Fibroblast of villous mesenchyme (primary cell): ENCODE results near the gene RETN. TPM values are rescaled to one million over a fixed set of nuclear protein-coding genes. Genes with fewer than 3 reads are reported as not detected.
"Not testable (repeated sequence)": the region's sequence is repeated elsewhere in the genome, so short reads cannot be mapped to it uniquely, and the experiment has no call there.

Source experiments
- DNase-seq: peaks from one replicate; pipeline ENCODE4 v3.0.0-alpha.2; 2010; ENCODE audit warnings: low read depth
- H3K4me3 ChIP-seq: 2 replicates; pipeline ENCODE4 v1.5.1; 2011; ENCODE audit warnings: low read depth, mild to moderate bottlenecking, low read length
- total RNA-seq: library from RNA; depleted of rRNA; stranded (reverse); fragments of >200 nt; gene quantifications from 2 replicates; pipeline ENCODE4 v1.2.3, GENCODE V29; 2012
- TF ChIP-seq, protein P1 (sequence below): IDR thresholded peaks from 2 replicates; pipeline ENCODE4 v1.5.1; 2012; ENCODE audit warnings: low read depth, mild to moderate bottlenecking, low read length; ENCODE audit not compliant: insufficient read depth

The RETN gene
- total RNA-seq, 1 donor = not detected

DNA sequence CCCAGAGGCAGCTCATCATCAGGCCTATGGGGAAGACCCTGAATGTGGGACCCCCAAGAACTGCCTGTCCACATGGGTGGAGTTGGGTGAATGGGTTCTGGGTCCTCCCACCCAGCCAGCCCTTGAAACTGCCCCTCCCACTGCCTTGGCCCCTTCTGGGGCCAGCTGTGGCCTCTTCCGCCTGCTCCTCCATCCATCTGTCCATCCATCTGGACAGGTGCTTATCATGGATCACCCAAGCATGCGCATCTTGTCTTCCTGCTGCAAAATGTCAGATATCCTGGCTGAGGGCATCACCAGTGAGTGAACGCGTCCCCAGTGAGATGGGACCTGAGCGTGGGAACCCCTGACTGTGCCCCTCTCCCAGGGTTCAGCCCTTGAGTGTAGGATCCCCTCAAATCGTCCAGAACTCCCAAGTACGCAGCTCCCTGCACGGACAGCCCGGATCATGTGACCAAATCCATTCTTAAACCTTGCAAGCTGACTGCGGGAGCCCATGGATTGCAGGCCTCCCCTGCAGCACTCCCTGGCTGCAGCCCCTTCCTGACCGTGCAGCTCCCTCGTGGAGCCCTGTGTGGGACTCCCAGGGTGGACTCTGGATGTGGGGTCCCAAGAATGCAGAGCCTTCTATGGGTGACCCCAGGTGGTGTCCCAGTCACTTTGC, 29.9 kb upstream of the RETN start:
- TF ChIP-seq, protein P1, sequence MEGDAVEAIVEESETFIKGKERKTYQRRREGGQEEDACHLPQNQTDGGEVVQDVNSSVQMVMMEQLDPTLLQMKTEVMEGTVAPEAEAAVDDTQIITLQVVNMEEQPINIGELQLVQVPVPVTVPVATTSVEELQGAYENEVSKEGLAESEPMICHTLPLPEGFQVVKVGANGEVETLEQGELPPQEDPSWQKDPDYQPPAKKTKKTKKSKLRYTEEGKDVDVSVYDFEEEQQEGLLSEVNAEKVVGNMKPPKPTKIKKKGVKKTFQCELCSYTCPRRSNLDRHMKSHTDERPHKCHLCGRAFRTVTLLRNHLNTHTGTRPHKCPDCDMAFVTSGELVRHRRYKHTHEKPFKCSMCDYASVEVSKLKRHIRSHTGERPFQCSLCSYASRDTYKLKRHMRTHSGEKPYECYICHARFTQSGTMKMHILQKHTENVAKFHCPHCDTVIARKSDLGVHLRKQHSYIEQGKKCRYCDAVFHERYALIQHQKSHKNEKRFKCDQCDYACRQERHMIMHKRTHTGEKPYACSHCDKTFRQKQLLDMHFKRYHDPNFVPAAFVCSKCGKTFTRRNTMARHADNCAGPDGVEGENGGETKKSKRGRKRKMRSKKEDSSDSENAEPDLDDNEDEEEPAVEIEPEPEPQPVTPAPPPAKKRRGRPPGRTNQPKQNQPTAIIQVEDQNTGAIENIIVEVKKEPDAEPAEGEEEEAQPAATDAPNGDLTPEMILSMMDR = no peak
- DNase-seq = no peak
- H3K4me3 ChIP-seq = no peak overlapping the region

DNA sequence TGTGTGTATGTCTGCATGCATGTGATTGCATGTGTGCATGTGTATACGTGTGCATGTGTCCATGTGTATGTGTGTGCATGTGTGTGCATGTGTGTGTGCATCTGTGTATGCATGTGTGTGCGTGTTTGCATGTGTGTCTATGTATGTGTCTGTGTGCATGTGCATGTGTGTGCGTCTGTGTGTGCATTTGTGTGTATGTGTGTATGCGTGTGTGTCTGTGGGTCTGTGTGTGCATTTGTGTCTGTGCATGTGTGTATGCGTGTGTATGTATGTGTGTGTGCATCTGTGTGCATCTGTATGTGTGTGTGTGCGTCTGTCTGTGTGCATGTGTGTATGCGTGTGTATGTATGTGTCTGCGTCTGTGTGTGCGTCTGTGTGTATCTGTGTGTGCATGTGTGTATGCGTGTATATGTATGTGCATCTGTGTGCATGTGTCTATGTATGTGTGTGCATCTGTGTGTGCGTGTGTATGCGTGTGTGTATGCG, 28.9 kb upstream of the RETN start:
- no peak for DNase-seq
- TF ChIP-seq, protein P1 = no peak

DNA sequence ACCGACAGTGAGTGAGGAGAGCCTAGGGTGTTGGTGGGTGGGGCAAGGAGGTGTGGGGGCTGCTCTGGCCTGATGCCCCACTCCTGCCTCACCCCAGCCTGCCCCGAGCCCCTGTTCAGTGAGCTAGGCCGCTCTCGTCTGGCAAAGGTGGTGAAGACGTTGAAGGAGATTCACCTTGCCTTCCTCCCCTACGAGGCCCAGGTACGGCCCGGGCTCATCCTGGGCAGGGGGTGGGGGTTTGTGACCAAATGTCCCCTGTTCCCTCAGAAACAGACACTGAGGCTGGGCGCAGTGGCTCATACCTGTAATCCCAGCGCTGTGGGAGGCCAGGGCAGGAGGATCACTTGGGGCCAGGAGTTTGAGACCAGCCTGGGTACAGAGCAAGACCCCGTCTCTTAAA, 28.0 kb upstream of the RETN start:
- TF ChIP-seq, protein P1 = no peak
- DNase-seq = no peak
- no peak overlapping the region for H3K4me3 ChIP-seq

More for the DNA sequence above, 28.9 kb upstream of the RETN start:
- H3K4me3 ChIP-seq = no peak overlapping the region

DNA sequence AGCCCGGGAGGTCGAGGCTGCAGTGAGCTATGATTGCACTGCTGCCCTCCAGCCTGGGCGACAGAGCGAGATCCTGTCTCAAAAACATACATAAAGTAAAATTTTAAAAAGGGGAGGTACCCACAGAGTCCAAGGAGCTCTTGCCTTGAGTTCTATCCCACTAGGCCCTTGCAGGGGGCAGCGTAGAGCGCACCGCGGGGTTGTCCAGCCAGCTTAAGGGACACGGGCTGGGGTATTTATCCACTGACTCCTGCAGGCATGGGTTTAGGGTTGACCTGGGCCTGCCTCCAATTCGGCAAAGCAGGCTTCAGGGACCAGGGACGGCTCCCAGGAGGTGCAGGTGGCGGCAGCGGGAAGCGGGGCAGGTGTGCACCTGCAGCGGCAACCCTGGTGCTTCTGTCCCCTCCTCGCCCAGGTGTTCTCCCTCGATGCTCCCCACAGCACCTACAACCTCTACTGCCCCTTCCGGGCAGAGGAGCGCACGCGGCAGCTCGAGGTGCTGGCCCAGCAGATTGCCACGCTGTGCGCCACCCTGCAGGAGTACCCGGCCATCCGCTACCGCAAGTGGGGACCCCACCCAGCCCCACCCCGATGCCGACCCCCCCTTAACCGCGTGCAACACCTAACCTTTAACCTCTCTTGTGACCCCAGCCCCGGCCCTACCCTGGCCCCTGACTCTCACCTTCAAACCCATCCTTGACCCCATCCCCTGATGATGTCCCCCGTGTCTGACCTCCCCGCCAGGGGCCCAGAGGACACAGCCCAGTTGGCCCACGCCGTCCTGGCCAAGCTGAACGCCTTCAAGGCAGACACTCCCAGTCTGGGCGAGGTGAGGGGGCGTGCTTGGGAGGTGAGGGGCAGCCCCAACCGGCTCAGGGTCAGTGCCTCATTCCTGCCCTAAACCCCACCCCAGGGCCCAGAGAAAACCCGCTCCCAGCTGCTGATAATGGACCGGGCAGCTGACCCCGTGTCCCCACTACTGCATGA, 27.3 kb upstream of the RETN start:
- DNase-seq = no peak
- TF ChIP-seq, protein P1 = no peak

DNA sequence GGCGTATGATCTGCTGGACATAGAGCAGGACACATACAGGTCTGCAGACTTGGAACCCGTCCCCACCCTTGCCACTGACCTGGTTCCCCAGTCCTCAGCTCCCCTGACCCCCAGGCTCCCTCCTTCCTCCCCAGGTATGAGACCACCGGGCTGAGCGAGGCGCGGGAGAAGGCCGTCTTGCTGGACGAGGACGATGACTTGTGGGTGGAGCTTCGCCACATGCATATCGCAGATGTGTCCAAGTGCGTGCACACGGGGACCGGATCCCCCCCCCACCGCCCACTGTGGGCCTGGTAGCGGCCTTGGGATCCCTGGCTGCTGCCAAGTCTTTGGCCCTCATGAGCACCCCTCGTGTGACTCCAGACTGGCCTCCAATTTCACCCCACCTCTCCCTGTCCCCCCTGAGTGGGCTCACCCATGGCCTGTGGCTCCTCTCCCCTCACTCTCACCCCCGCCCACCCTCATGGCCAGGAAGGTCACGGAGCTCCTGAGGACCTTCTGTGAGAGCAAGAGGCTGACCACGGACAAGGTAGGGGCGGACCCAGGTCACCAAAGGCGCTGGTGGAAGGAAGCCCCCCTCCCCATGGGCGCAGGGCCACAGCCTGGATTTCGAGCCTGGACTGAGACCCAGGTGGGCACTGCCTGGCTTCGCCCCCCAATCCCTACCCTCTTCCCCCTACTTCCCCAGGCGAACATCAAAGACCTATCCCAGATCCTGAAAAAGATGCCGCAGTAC, 26.4 kb upstream of the RETN start:
- TF ChIP-seq, protein P1 = no peak
- DNase-seq = no peak
- H3K4me3 ChIP-seq = no peak overlapping the region

More for the DNA sequence above, 27.3 kb upstream of the RETN start:
- H3K4me3 ChIP-seq = no peak overlapping the region

DNA sequence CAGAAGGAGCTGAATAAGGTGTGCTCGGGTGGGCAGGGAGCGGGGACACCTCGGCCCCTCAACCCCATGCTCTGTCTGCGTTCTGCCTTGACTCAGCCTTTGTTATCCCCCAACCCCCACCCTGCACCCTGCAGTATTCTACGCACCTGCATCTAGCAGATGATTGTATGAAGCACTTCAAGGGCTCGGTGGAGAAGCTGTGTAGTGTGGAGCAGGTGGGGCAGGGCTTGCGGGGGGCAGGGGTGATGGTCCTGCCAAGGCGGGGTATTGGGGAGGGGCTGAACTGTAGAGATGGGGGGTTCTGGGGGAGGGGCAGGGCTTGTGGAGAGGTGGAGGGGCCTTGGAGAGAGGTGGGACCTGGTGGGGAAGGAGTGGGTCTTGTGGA, 25.8 kb upstream of the RETN start:
- TF ChIP-seq, protein P1 = no peak
- no peak for DNase-seq

DNA sequence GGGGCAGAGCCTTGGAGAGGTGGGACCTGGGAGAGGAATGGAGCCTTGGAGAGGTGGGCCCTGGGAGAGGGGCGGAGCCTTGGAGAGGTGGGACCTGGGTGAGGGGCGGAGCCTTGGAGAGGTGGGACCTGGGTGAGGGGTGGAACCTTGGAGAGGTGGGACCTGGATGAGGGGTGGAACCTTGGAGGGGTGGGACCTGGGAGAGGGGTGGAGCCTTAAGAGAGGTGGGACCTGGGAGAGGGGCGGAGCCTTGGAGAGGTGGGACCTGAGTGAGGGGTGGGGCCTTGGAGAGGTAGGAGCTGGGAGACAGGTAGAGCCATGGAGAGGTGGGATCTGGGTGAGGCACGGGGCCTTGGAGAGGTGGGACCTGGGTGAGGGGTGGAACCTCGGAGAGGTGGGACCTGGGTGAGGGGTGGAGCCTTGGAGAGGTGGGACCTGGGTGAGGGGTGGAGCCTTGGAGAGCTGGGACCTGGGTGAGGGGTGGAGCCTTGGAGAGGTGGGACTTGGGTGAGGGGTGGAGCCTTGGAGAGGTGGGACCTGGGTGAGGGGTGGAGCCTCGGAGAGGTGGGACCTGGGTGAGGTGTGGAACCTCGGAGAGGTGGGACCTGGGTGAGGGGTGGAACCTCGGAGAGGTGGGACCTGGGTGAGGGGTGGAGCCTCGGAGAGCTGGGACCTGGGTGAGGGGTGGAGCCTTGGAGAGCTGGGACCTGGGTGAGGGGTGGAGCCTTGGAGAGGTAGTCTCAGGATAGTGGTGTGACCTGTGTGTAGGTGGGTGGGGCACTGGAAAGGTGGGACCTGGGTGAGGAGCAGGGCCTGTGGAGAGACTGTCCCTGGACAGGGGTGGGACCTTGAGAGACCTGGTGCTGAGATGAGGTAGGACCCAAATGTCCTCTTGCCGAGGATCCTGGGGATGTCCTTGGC, 25.0 kb upstream of the RETN start:
- DNase-seq = not testable (repeated sequence)

More for the DNA sequence above, 25.8 kb upstream of the RETN start:
- no peak overlapping the region for H3K4me3 ChIP-seq

More for the DNA sequence above, 25.0 kb upstream of the RETN start:
- H3K4me3 ChIP-seq = not testable (repeated sequence)
